HepG2 (cell line): ENCODE results near the gene COL4A6.

Source experiments
- MATR3 ChIP-seq: sonication (generic); formaldehyde crosslinking; IDR thresholded peaks from 2 replicates; pipeline ENCODE4 v1.4.0; 2020; ENCODE audit warnings: missing genetic modification reagents
- NFIC ChIP-seq: IDR thresholded peaks from 2 replicates; pipeline ENCODE4 v1.6.1; 2012; ENCODE audit warnings: mild to moderate bottlenecking, low read length, inconsistent platforms
- PRDM10 ChIP-seq: sonication (generic); formaldehyde crosslinking; IDR thresholded peaks from 2 replicates; pipeline ENCODE4 v1.4.0; 2020; ENCODE audit warnings: low read depth, missing genetic modification reagents
- ZBTB33 ChIP-seq: sonication (generic); formaldehyde crosslinking; IDR thresholded peaks from 2 replicates; pipeline ENCODE4 v1.4.0; 2020; ENCODE audit warnings: missing genetic modification reagents
- TF ChIP-seq, protein P1 (sequence below): sonication (generic); formaldehyde crosslinking; IDR thresholded peaks from 2 replicates; pipeline ENCODE4 v1.4.0; 2020; ENCODE audit warnings: missing genetic modification reagents

DNA sequence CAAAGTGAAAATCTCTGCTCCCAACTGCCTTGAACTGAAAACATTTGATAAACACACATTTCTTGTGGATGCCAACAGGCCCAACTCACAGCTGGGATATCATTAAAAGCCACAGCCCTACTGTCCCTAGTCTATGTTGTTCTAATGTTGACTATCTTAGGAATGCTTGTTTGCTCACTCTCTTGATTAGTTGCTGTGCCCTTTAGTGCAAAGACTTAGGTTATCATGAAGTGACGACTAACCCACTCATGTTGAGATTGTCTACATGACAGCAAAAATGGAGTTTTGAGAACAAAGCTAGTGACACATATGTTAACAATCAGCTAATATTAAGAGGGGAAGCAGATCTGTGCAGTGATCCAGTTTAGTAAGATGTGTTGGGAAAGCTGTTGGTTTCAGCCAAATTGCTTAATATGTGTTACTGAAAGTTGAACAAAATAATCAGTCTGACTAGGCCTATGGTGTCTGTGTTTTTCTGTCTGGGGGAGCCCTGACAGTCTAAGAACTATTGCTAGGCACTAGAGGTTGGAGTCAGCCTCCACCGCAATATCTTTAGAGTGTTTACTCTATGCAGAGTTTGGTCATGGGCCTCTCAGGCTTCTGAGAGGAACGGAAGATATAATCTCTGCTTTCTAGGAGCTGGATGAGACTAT, 221.2 kb downstream of the COL4A6 start:
- TF ChIP-seq NFIC (no peak), MATR3 (no peak), PRDM10 (no peak), ZBTB33 (CRISPR knock-in tag) (no peak)
- TF ChIP-seq, protein P1, sequence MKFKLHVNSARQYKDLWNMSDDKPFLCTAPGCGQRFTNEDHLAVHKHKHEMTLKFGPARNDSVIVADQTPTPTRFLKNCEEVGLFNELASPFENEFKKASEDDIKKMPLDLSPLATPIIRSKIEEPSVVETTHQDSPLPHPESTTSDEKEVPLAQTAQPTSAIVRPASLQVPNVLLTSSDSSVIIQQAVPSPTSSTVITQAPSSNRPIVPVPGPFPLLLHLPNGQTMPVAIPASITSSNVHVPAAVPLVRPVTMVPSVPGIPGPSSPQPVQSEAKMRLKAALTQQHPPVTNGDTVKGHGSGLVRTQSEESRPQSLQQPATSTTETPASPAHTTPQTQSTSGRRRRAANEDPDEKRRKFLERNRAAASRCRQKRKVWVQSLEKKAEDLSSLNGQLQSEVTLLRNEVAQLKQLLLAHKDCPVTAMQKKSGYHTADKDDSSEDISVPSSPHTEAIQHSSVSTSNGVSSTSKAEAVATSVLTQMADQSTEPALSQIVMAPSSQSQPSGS (CRISPR knock-in tag), result no peak
